Activated CD4-positive, CD25-positive, alpha-beta regulatory T cell treated with anti-CD3 and anti-CD28 coated beads, Interleukin-2, amount 50 U/mL, for 24 hours (primary cell): ENCODE results near the gene TNRC6A.
"Not testable (repeated sequence)": the region's sequence is repeated elsewhere in the genome, so short reads cannot be mapped to it uniquely, and the experiment has no call there.

Experiments used
- ATAC-seq, 2 donors: fragments of 150-1000 bp; cut with Tn5 transposase; one replicate each; pipeline ENCODE4 v1.10.0; 2021; ENCODE audit warnings: mild to moderate bottlenecking in 1 of 2, moderate library complexity in 1 of 2

TNRC6A gene

DNA sequence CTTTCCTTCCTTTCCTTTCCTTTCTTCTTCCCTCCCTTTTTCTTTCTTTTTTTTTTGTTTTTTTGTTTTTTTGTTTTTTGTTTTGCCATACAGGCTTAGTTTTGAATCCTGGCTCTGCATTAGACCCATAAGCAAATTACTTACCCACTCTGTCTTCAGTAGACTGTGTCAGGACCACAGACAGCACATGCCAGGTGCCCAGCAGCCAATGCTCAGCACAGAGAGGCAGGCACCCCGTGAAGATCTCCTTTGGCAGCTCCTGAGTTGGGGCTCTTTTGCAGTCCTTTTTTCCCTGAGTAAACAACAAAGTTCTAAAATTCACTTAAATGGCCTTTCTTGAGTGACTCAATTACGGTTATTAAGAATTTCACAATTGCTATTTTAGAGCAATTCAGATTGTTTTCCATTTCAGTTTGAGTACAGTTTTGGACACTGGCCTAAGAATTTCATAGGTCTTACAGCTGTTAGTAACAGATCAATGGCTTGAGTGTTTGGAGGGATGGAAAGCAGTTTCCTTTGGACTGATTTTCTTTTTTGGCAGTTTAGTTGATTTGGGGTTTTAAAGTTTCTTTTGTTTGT, 90.1 kb downstream of the TNRC6A start:
- ATAC-seq = no peak

DNA sequence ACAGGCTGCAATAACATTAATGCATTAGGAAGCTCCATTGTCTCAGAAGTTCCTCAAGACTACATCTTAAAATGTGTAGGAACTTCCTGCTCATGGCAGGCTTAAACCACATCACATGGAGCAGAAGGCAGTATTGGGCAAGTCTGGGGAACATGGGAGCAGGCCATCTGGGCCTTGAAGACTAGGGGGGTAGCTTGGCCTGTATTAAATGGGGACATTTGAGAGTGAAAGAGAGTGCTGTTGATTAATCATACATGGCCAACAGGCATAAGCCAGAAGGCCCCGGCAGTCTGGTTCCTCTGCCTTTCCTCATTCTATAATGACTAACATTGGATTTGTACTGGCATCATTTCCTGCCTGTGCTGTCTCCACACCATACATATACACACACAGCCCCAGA, 91.1 kb downstream of the TNRC6A start:
- no peak for ATAC-seq

DNA sequence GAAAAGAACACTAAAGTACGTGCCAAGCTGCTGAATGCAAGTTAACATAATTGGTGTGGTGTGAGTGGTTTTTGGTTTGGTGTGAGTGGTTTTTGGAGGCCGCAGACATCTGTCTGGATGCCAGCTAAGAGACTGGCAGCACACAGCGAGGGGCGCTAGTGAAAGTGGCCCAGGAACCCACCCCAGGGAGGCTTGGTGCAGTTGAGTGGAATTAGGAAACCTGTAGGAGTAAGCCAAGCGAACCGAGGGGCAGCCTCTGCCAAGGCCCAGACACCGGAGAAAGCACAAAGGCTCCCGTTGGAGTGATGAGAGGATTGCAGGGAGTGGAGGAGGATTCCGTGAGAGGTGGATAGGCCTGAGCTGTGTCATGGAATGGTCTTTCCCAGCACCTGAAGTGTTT, 91.7 kb downstream of the TNRC6A start:
- ATAC-seq = no peak

GRCh38 chr16:24822542-24822941, 93.1 kb downstream of the TNRC6A start:
- no peak for ATAC-seq

GRCh38 chr16:24822974-24823373, 93.5 kb downstream of the TNRC6A start:
- no peak for ATAC-seq

GRCh38 chr16:24825696-24826095, 96.2 kb downstream of the TNRC6A start:
- no peak for ATAC-seq

- ATAC-seq = no peak
Observed at GRCh38 chr16:24826096-24826690, 96.7 kb downstream of the TNRC6A start.

DNA sequence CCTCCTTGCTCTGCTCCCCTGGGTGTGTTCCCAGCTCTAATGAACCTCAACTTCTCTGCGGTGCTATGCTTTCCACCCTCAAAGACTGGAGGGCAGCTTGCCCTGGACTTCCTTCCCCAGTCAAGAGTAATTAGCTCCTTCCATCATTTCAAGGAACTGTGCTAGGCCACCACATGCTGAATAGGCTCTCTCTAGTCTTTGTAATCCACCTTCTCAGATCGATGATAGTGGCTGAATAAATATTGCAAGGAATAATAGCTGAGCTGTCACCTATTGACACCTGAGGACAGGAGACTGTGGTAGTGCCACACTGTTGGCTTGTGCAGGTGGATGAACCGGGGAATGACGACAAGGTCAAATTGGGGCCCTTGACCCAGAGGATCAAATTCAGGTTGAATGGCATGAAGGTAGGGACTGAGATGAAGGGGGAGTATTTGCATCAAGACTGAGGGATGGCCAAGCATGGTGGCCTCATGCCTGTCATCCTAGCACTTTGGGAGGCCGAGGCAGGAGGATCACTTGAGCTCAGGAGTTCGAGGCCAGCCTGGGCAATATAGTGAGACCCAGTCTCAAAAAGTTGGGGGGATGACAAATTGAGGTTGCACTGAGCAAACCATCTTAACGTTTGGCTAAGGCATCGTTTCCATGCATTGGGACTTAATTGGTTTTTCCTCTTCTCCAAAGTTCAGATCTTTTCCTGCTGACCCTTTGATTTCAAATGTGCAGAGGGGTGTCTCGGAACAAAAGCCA, 97.5 kb downstream of the TNRC6A start:
- ATAC-seq = no peak

GRCh38 chr16:24829153-24829552, 99.7 kb downstream of the TNRC6A start:
- no peak for ATAC-seq

- no peak for ATAC-seq
Observed at GRCh38 chr16:24833352-24833751, 103.9 kb downstream of the TNRC6A start.

DNA sequence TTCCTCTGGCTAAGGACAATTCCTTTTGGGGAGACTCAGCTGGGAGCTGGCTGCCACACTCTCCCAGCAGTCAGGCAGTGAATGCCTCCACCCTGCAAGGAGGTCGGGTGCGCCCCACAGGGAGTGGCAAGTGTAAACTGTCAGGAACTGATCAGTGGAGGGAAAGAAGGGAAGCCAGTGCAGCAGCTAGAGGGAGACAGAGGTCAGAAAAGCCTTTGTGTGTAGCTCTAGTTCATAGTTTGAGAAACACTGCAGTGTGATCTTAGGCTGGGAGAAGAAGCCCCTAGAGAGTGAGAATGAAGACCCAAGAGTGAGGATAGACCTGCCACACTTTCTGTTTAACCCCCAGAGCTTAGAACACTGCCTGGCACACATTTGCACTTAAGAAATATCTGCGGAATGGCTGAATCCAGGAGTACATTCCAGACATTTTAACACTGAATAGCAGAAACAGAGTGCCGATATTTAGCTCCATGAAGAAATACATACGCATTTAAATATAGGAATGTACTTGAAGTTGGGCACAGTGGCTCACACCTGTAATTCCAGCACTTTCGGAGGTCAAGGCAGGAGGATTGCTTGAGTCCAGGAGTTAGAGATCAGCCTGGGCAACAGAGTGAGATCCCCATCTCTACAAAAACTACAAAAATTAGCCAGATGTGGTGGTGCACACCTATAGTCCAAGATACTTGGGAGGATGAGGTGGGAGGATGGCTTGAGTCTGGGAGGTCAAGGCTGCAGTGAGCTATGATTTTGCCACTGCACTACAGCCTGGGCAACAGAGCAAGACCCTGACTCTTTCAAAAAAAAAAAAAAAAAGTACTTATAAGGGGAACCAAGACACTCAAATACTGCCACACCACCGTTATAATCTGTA, 105.2 kb downstream of the TNRC6A start:
- no peak for ATAC-seq

DNA sequence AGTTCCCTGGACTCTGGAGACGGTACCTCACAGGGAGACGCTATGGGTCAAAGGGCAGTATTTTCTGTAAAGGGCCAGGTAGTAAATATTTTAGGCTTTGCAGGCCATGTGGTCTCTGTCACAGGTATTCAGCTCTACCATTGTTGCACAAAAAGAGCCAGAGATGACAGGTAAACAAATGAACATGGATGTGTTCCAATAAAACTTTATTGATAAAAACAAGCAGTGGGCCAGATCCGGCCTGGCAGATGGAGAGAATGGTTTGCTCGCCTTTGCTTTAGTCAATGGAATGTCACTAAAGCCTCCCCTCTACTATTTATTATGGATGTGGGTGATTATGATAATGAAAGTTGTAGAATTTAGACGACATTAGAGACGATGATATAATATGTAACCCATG, 107.4 kb downstream of the TNRC6A start:
- ATAC-seq = no peak

DNA sequence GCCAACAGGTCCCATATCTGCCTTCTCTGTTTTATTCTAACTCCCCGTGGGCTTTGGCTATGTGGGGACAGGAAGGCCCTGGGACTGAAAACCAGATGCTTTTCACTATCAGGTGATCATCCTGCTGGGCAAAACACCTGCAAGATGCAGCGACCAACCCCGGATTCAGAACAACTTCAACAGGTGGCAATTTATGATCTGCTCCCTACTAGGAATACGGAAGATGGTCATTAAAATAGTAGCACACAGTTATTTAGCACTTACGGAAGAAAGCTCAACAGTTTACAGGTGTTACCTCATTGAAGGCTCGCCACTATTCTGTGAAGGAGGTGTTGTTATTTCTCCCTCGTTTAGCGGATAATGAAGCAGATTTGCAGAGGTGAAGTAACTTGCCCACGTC, 108.5 kb downstream of the TNRC6A start:
- ATAC-seq = no peak

- ATAC-seq = no peak
Observed at GRCh38 chr16:24838554-24839266, 109.3 kb downstream of the TNRC6A start.

- no peak for ATAC-seq
Observed at GRCh38 chr16:24839347-24839972, 110.0 kb downstream of the TNRC6A start.

DNA sequence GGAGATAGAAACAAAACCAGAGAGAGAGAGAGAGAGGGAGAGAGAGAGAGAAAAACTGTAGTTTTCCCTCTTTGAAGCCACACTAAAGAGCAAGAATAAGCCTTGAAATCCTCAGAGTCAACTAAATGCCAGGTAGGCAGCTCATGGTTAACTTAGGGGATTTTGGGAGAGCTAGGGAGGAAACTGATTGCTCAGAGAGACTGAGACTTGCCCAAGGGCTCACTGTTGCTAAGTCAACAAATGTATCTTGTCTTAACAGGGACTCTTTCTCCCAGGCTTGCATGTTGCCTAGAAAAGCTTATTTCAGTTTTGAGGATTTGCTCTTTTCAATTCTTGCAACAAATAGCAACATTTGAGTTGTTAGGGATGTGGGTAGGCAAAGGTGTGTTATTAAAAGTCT, 111.8 kb downstream of the TNRC6A start:
- ATAC-seq = no peak

- ATAC-seq = peak; percentile 70 to 77
Observed at GRCh38 chr16:24844101-24845030, 114.9 kb downstream of the TNRC6A start.

DNA sequence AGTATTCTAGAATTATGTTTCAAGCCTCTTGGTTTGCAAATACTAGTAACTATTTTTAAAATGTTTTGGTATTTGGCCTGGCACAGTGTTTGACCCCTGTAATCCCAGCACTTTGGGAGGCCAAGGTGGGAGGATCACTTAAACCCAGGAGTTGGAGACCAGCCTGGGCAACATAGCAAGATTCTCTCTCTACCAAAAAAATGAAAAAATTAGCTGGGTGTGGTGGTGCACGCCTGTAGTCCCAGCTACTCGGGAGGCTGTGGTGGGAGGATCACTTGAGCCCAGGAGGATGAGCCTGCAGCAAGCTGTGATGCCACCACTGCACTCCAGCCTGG, 115.5 kb downstream of the TNRC6A start:
- not testable (repeated sequence) for ATAC-seq

DNA sequence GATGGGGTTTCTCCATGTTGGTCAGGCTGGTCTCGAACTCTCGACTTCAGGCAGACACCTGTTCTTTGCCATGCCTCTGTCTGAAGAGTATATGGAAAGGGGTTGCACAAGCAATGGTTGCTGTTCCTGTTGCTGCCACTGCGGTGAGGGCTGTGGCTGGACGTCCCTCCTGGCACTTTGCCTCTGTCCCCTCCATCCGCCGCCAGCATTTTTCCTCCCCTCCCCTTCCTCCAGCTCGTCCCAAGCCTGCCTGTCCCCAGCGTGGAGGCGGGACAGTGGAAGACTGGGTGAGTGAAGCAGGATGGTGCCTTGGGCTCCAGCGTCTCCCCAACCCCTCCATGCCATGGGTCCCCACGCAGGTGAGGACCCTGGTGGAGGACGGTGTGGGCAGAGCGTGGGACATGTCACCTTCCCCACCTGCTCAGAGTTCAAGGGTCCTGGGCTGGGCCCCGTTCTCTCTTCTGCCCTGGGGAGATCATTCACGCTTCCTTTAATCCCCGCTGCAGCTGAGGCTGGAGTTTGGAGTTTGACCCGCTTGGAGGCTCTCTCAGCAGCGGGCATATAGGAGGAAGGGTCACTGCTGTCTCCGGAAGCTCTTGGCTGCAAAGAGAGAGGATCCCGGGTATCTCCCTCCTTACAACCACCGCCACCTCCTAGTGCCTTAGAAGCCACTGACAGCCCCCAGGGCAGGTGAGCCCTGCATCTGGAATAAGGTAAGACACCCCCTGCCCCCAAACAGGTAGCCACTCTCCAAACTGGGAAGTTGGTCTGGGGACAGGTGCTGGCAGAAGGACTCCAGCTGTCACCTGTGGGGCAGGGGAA, 116.5 kb downstream of the TNRC6A start, which contains the start of gene SLC5A11:
Gene SLC5A11 (plus strand): TSS at position 238 of the 822 bp plus-strand sequence. CDS start 12,681 bp downstream, outside the sequence.
- no peak for ATAC-seq
